HEK293 (cell line): ENCODE data around the gene CDK6.

ENCODE experiments used
- BCL6B ChIP-seq: fragments of 450-650 bp; formaldehyde crosslinking; IDR thresholded peaks from 2 replicates; pipeline ENCODE4 v1.5.1; 2017; ENCODE audit warnings: missing biosample characterization, missing genetic modification characterization
- HOXA7 ChIP-seq: sonication (generic); formaldehyde crosslinking; IDR thresholded peaks from 2 replicates; pipeline ENCODE4 v1.8.1; 2022; ENCODE audit warnings: missing genetic modification reagents, borderline replicate concordance
- KLF10 ChIP-seq: fragments of 450-650 bp; IDR thresholded peaks from 2 replicates; pipeline ENCODE4 v1.5.1; 2018; ENCODE audit warnings: missing biosample characterization, mild to moderate bottlenecking, missing genetic modification characterization
- KLF9 ChIP-seq: fragments of 450-650 bp; formaldehyde crosslinking; IDR thresholded peaks from 2 replicates; pipeline ENCODE4 v1.5.1; 2016; ENCODE audit warnings: missing biosample characterization, missing genetic modification characterization, low read depth
- OVOL3 ChIP-seq: fragments of 450-650 bp; formaldehyde crosslinking; IDR thresholded peaks from 2 replicates; pipeline ENCODE4 v1.5.1; 2016; ENCODE audit warnings: missing biosample characterization, missing genetic modification characterization
- RBAK ChIP-seq: fragments of 450-650 bp; formaldehyde crosslinking; IDR thresholded peaks from 2 replicates; pipeline ENCODE4 v1.5.1; 2016; ENCODE audit warnings: missing biosample characterization, missing genetic modification characterization
- REPIN1 ChIP-seq: fragments of 450-650 bp; formaldehyde crosslinking; IDR thresholded peaks from 2 replicates; pipeline ENCODE4 v1.5.1; 2017; ENCODE audit warnings: missing biosample characterization, missing genetic modification characterization, low read depth
- SCRT2 ChIP-seq: fragments of 450-650 bp; formaldehyde crosslinking; IDR thresholded peaks from 2 replicates; pipeline ENCODE4 v1.5.1; 2016; ENCODE audit warnings: missing biosample characterization, missing genetic modification characterization
- ZBTB1 ChIP-seq: fragments of 450-650 bp; formaldehyde crosslinking; IDR thresholded peaks from 2 replicates; pipeline ENCODE4 v1.5.1; 2016; ENCODE audit warnings: missing biosample characterization, missing genetic modification characterization
- ZBTB21 ChIP-seq: fragments of 450-650 bp; formaldehyde crosslinking; IDR thresholded peaks from 2 replicates; pipeline ENCODE4 v1.5.1; 2017; ENCODE audit warnings: missing biosample characterization, missing genetic modification characterization
- ZBTB49 ChIP-seq: fragments of 450-650 bp; formaldehyde crosslinking; IDR thresholded peaks from 2 replicates; pipeline ENCODE4 v1.5.1; 2016; ENCODE audit warnings: missing biosample characterization, missing genetic modification characterization, low read depth
- ZFP41 ChIP-seq: fragments of 450-650 bp; formaldehyde crosslinking; IDR thresholded peaks from 2 replicates; pipeline ENCODE4 v1.5.1; 2016; ENCODE audit warnings: missing biosample characterization, missing genetic modification characterization, borderline replicate concordance
- ZNF146 ChIP-seq: fragments of 450-650 bp; formaldehyde crosslinking; IDR thresholded peaks from 2 replicates; pipeline ENCODE4 v1.5.1; 2016; ENCODE audit warnings: missing biosample characterization, missing genetic modification characterization
- ZNF157 ChIP-seq: fragments of 450-650 bp; formaldehyde crosslinking; IDR thresholded peaks from 2 replicates; pipeline ENCODE4 v1.5.1; 2016; ENCODE audit warnings: missing biosample characterization, missing genetic modification characterization
- ZNF169 ChIP-seq: fragments of 450-650 bp; formaldehyde crosslinking; IDR thresholded peaks from 2 replicates; pipeline ENCODE4 v1.5.1; 2016; ENCODE audit warnings: missing biosample characterization, missing genetic modification characterization
- ZNF174 ChIP-seq: fragments of 450-650 bp; formaldehyde crosslinking; IDR thresholded peaks from 2 replicates; pipeline ENCODE4 v1.5.0; 2017; ENCODE audit warnings: missing biosample characterization, mild to moderate bottlenecking, missing genetic modification characterization
- ZNF214 ChIP-seq: fragments of 450-650 bp; formaldehyde crosslinking; IDR thresholded peaks from 2 replicates; pipeline ENCODE4 v1.5.1; 2017; ENCODE audit warnings: missing biosample characterization, mild to moderate bottlenecking, missing genetic modification characterization, borderline replicate concordance
- ZNF223 ChIP-seq: fragments of 450-650 bp; formaldehyde crosslinking; IDR thresholded peaks from 2 replicates; pipeline ENCODE4 v1.5.1; 2016; ENCODE audit warnings: missing biosample characterization, missing genetic modification characterization
- ZNF350 ChIP-seq: fragments of 450-650 bp; formaldehyde crosslinking; IDR thresholded peaks from 2 replicates; pipeline ENCODE4 v1.5.0; 2017; ENCODE audit warnings: missing biosample characterization, mild to moderate bottlenecking, missing genetic modification characterization
- ZNF366 ChIP-seq: fragments of 450-650 bp; formaldehyde crosslinking; conservative IDR thresholded peaks from 2 replicates; pipeline ENCODE4 v1.5.1; 2016; ENCODE audit warnings: missing biosample characterization, missing genetic modification characterization
- ZNF394 ChIP-seq: fragments of 450-650 bp; formaldehyde crosslinking; IDR thresholded peaks from 2 replicates; pipeline ENCODE4 v1.5.1; 2016; ENCODE audit warnings: missing biosample characterization, missing genetic modification characterization, mild to moderate bottlenecking, moderate library complexity, borderline replicate concordance
- ZNF416 ChIP-seq: fragments of 450-650 bp; formaldehyde crosslinking; IDR thresholded peaks from 2 replicates; pipeline ENCODE4 v1.5.1; 2016; ENCODE audit warnings: missing biosample characterization, missing genetic modification characterization
- ZNF426 ChIP-seq: fragments of 450-650 bp; formaldehyde crosslinking; IDR thresholded peaks from 2 replicates; pipeline ENCODE4 v1.5.1; 2017; ENCODE audit warnings: missing biosample characterization, missing genetic modification characterization, mild to moderate bottlenecking, inconsistent platforms, moderate library complexity
- ZNF473 ChIP-seq: fragments of 450-650 bp; formaldehyde crosslinking; IDR thresholded peaks from 2 replicates; pipeline ENCODE4 v1.5.1; 2017; ENCODE audit warnings: missing biosample characterization, missing genetic modification characterization
- ZNF529 ChIP-seq: fragments of 450-650 bp; formaldehyde crosslinking; IDR thresholded peaks from 2 replicates; pipeline ENCODE4 v1.5.1; 2017; ENCODE audit warnings: missing genetic modification characterization, missing biosample characterization; ENCODE audit not compliant: insufficient replicate concordance
- ZNF555 ChIP-seq: fragments of 450-650 bp; formaldehyde crosslinking; conservative IDR thresholded peaks from 2 replicates; pipeline ENCODE4 v1.5.1; 2017; ENCODE audit warnings: missing biosample characterization, mild to moderate bottlenecking, missing genetic modification characterization, inconsistent platforms
- ZNF596 ChIP-seq: fragments of 450-650 bp; IDR thresholded peaks from 2 replicates; pipeline ENCODE4 v1.5.0; 2018; ENCODE audit warnings: missing biosample characterization, mild to moderate bottlenecking, missing genetic modification characterization, moderate library complexity
- ZNF624 ChIP-seq: fragments of 450-650 bp; formaldehyde crosslinking; IDR thresholded peaks from 2 replicates; pipeline ENCODE4 v1.5.1; 2017; ENCODE audit warnings: missing biosample characterization, missing genetic modification characterization
- ZNF654 ChIP-seq: fragments of 450-650 bp; formaldehyde crosslinking; IDR thresholded peaks from 2 replicates; pipeline ENCODE4 v1.5.1; 2016; ENCODE audit warnings: low read depth, missing biosample characterization, missing genetic modification characterization
- ZNF791 ChIP-seq: fragments of 450-650 bp; formaldehyde crosslinking; IDR thresholded peaks from 2 replicates; pipeline ENCODE4 v1.5.1; 2016; ENCODE audit warnings: missing biosample characterization, missing genetic modification characterization
- ZNF837 ChIP-seq: fragments of 450-650 bp; formaldehyde crosslinking; IDR thresholded peaks from 2 replicates; pipeline ENCODE4 v1.5.1; 2016; ENCODE audit warnings: missing biosample characterization, missing genetic modification characterization
- ZSCAN18 ChIP-seq: fragments of 450-650 bp; formaldehyde crosslinking; IDR thresholded peaks from 2 replicates; pipeline ENCODE4 v1.5.1; 2016; ENCODE audit warnings: missing biosample characterization, missing genetic modification characterization
- TF ChIP-seq, protein P1 (sequence below): fragments of 450-650 bp; IDR thresholded peaks from 2 replicates; pipeline ENCODE4 v1.5.1; 2018; ENCODE audit warnings: missing biosample characterization, mild to moderate bottlenecking, missing genetic modification characterization
- TF ChIP-seq, protein P2 (sequence below): fragments of 450-650 bp; formaldehyde crosslinking; IDR thresholded peaks from 2 replicates; pipeline ENCODE4 v1.5.1; 2016; ENCODE audit warnings: missing biosample characterization, missing genetic modification characterization

CDK6 gene

GRCh38 chr7:92833766-92834506 is 2.4 kb downstream of the CDK6 start (continued):
- TF ChIP-seq ZNF426 (tag by site-specific recombination) (no peak), ZNF624 (no peak), ZNF174 (tag by site-specific recombination) (no peak), ZNF654 (tag by site-specific recombination) (no peak), KLF10 (tag by site-specific recombination) (peak; percentile 50), ZNF555 (tag by site-specific recombination) (no peak), ZNF837 (tag by site-specific recombination) (no peak), ZNF350 (tag by site-specific recombination) (no peak), ZBTB1 (tag by site-specific recombination) (no peak), ZNF169 (tag by site-specific recombination) (no peak), ZNF366 (tag by site-specific recombination) (peak; percentile 85), REPIN1 (no peak), ZNF394 (tag by site-specific recombination) (no peak; the same call in 1 of the 2 replicates), ZNF473 (no peak), HOXA7 (CRISPR knock-in tag) (no peak), ZSCAN18 (no peak), KLF9 (tag by site-specific recombination) (peak; percentile 97), ZNF223 (tag by site-specific recombination) (no peak), BCL6B (no peak), ZNF529 (tag by site-specific recombination) (no peak), ZNF416 (tag by site-specific recombination) (no peak), ZNF157 (tag by site-specific recombination) (no peak), ZNF146 (tag by site-specific recombination) (no peak), ZBTB49 (tag by site-specific recombination) (no peak), ZFP41 (tag by site-specific recombination) (no peak), RBAK (tag by site-specific recombination) (no peak), ZNF214 (no peak), ZNF596 (tag by site-specific recombination) (0 out of 2 replicates have a peak, but pooled peaks have one; percentile 26), SCRT2 (peak; percentile 19; the same call in 1 of the 2 replicates), ZBTB21 (tag by site-specific recombination) (no peak), ZNF791 (no peak), OVOL3 (tag by site-specific recombination) (no peak)
- TF ChIP-seq, protein P1, sequence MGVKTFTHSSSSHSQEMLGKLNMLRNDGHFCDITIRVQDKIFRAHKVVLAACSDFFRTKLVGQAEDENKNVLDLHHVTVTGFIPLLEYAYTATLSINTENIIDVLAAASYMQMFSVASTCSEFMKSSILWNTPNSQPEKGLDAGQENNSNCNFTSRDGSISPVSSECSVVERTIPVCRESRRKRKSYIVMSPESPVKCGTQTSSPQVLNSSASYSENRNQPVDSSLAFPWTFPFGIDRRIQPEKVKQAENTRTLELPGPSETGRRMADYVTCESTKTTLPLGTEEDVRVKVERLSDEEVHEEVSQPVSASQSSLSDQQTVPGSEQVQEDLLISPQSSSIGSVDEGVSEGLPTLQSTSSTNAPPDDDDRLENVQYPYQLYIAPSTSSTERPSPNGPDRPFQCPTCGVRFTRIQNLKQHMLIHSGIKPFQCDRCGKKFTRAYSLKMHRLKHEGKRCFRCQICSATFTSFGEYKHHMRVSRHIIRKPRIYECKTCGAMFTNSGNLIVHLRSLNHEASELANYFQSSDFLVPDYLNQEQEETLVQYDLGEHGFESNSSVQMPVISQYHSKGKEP (tag by site-specific recombination): no peak
- TF ChIP-seq, protein P2, sequence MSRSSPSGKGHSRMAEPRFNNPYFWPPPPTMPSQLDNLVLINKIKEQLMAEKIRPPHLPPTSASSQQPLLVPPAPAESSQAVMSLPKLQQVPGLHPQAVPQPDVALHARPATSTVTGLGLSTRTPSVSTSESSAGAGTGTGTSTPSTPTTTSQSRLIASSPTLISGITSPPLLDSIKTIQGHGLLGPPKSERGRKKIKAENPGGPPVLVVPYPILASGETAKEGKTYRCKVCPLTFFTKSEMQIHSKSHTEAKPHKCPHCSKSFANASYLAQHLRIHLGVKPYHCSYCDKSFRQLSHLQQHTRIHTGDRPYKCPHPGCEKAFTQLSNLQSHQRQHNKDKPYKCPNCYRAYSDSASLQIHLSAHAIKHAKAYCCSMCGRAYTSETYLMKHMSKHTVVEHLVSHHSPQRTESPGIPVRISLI (tag by site-specific recombination): no peak
